ENCODE data around the gene FN3KRP. TPM values are rescaled to one million over a fixed set of nuclear protein-coding genes. Genes with fewer than 3 reads are reported as not detected.

Gene FN3KRP
- total and polyA plus RNA-seq, 4 donors: 26.3 to 59.4 (median 41.8) TPM

DNA sequence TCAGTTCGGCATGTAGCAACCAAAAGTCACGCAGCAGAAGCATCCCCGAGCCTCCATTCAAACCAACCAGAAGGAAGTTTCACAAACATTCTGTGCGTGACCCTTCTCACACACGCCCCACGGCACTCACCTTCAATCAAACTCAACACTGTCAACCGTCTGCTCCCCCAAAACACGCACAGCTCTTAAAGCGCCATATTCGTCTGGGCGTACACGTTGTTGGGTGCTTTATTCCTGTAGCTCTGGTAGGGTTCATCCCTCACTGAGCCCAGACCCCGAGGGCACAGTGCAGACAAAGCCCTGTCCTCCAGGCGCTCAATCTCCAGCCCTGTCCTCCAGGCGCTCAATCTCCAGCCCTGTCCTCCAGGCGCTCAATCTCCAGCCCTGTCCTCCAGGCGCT lies 20.2 kb upstream of the FN3KRP start:
- H3K9me3 ChIP-seq (ENCODE audit: control insufficient read depth, insufficient read depth, low read length): peaks cover 1% of the 10 kb centered on the region
- 88% methylated on average over 13 of the region's 17 CpGs for WGBS (ENCODE audit: insufficient coverage)
- H3K4me3 ChIP-seq (ENCODE audit: low read depth, low read length): no peak overlapping the region
- H3K4me1 ChIP-seq (ENCODE audit: control insufficient read depth, insufficient read depth, low read length): peaks cover 22% of the 10 kb centered on the region
- no peaks in the 10 kb centered on the region for H3K27me3 ChIP-seq (ENCODE audit: control insufficient read depth, insufficient read depth, low read length)
- no peak for DNase-seq (ENCODE audit: low read depth in 4 of 6, low spot score in 6 of 6)
- no peak overlapping the region for H3K27ac ChIP-seq (ENCODE audit: low read depth, low read length)
- H3K36me3 ChIP-seq (ENCODE audit: control insufficient read depth, insufficient read depth, low read length): peaks cover 26% of the 10 kb centered on the region

GRCh38 chr17:82696916-82697807 lies 19.3 kb upstream of the FN3KRP start:
- H3K27ac ChIP-seq (ENCODE audit: low read depth, low read length): no peak overlapping the region
- H3K4me3 ChIP-seq (ENCODE audit: low read depth, low read length): peak overlapping the region; percentile 56
- 20% methylated on average over 48 of the region's 48 CpGs for WGBS (ENCODE audit: insufficient coverage)
- peaks cover 1% of the 10 kb centered on the region for H3K9me3 ChIP-seq (ENCODE audit: control insufficient read depth, insufficient read depth, low read length)
- H3K36me3 ChIP-seq (ENCODE audit: control insufficient read depth, insufficient read depth, low read length): peaks cover 17% of the 10 kb centered on the region
- H3K4me1 ChIP-seq (ENCODE audit: control insufficient read depth, insufficient read depth, low read length): peaks cover 20% of the 10 kb centered on the region
- DNase-seq (ENCODE audit: low read depth in 4 of 6, low spot score in 6 of 6): peak in 1 of 6 donors; percentile 7
- H3K27me3 ChIP-seq (ENCODE audit: control insufficient read depth, insufficient read depth, low read length): no peaks in the 10 kb centered on the region

DNA sequence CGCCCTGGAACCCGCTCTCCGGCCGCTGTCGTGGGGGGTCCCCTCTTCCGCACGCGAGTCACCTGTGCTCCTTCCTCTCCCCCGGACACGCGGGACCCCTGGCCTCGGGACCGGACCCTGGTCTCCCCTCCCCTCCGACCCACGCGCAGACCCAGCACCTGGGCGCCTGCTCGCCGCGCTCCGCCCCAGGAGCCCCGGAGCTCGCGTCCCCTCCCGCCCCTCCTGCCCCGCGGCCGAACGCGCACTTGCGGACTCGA lies 18.8 kb upstream of the FN3KRP start:
- WGBS (ENCODE audit: insufficient coverage): under 1% methylated on average over 32 of the region's 32 CpGs
- peak overlapping the region; percentile 56 for H3K4me3 ChIP-seq (ENCODE audit: low read depth, low read length)
- no peak overlapping the region for H3K27ac ChIP-seq (ENCODE audit: low read depth, low read length)
- peaks cover 1% of the 10 kb centered on the region for H3K9me3 ChIP-seq (ENCODE audit: control insufficient read depth, insufficient read depth, low read length)
- H3K36me3 ChIP-seq (ENCODE audit: control insufficient read depth, insufficient read depth, low read length): peaks cover 16% of the 10 kb centered on the region
- H3K27me3 ChIP-seq (ENCODE audit: control insufficient read depth, insufficient read depth, low read length): no peaks in the 10 kb centered on the region
- DNase-seq (ENCODE audit: low read depth in 4 of 6, low spot score in 6 of 6): no peak
- peaks cover 20% of the 10 kb centered on the region for H3K4me1 ChIP-seq (ENCODE audit: control insufficient read depth, insufficient read depth, low read length)

DNA sequence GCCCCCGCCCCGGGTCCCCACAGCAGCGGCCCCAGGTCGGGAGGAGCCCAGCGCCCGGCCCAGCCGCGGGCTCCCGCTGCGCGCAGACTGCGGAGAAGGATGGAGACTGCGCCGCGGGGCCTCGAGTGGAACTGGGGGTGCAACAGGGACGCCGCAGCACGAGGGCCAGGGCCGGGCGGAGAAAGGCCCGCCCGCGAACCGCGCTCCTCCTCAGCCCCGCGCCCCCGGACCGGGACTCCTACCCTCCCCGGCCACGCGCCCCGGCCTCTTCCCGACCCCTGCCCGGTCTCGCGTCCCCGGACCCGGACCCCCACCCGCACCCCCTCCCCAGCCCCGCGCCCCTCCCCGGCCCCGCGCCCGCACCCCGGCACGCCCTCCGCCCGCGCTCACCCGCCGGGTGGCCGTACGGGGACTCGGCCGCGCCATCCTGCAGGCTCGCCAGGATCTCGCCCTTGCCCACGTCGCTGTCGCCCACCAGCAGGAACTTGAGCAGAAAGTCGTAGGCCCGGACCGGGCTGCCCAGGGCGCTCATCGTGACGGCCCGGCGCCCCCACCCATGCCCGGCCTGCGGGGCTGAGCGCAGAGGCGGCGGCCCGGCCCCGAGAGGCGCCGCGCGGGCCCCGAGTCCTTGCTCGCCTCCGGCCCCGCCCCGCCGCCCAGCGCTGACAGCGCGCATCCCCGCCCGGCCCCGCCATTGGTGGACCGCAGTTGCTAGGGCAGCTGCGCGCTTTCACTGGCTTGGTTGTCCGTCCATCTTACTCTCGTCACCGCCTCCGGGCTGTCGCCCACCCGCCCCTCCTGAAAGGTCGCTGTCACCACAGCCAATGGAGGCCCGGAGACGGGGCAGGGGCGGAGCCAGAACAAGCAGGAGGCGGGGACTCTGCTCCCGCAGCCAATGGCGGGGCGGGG lies 18.2 kb upstream of the FN3KRP start, which contains the start of gene RAB40B:
Gene RAB40B (minus strand): TSS at position 634 of the 909 bp plus-strand sequence. CDS start 102 bp downstream, at position 532.
- no peak within 1 kb of the TSS for H3K27ac ChIP-seq (ENCODE audit: low read depth, low read length)
- H3K36me3 ChIP-seq (ENCODE audit: control insufficient read depth, insufficient read depth, low read length): peaks cover 22% of the 10 kb centered on the region
- H3K4me1 ChIP-seq (ENCODE audit: control insufficient read depth, insufficient read depth, low read length): peaks cover 20% of the 10 kb centered on the region
- peak within 1 kb of the TSS; percentile 56 for H3K4me3 ChIP-seq (ENCODE audit: low read depth, low read length)
- DNase-seq (ENCODE audit: low read depth in 4 of 6, low spot score in 6 of 6): peak; percentile 88 to 100 (median 96)
- no peaks in the 10 kb centered on the region for H3K27me3 ChIP-seq (ENCODE audit: control insufficient read depth, insufficient read depth, low read length)
- peaks cover 1% of the 10 kb centered on the region for H3K9me3 ChIP-seq (ENCODE audit: control insufficient read depth, insufficient read depth, low read length)
- under 1% methylated on average over 93 of the region's 112 CpGs for WGBS (ENCODE audit: insufficient coverage)

DNA sequence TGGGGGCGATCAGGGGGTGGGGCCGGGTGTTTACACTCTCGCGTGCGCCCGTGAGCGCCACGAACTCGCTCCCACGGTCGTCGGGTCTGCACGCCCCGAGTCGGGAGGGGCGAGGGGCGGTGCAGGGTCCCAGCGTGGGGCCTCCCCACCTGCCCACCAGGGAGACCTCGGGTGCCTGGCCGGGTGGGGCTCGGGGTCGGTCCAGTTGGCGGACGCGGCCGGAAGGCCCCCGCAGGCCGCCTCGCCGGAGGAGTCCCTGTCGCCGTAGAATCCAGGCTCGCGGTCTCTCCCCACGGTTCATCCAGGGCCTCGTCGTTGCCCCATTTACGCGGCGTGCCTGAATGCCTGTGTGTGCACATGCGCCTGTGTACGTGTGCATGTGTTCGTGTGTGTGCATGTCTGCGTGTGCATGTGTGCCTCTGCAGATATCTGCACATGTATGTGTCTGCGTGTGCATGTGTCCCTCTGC lies 17.5 kb upstream of the FN3KRP start:
- H3K27me3 ChIP-seq (ENCODE audit: control insufficient read depth, insufficient read depth, low read length): no peaks in the 10 kb centered on the region
- WGBS (ENCODE audit: insufficient coverage): 4% methylated on average over 43 of the region's 45 CpGs
- H3K9me3 ChIP-seq (ENCODE audit: control insufficient read depth, insufficient read depth, low read length): peaks cover 1% of the 10 kb centered on the region
- H3K27ac ChIP-seq (ENCODE audit: low read depth, low read length): no peak overlapping the region
- H3K36me3 ChIP-seq (ENCODE audit: control insufficient read depth, insufficient read depth, low read length): peaks cover 26% of the 10 kb centered on the region
- H3K4me3 ChIP-seq (ENCODE audit: low read depth, low read length): peak overlapping the region; percentile 50
- DNase-seq (ENCODE audit: low read depth in 4 of 6, low spot score in 6 of 6): no peak
- H3K4me1 ChIP-seq (ENCODE audit: control insufficient read depth, insufficient read depth, low read length): peaks cover 20% of the 10 kb centered on the region

DNA sequence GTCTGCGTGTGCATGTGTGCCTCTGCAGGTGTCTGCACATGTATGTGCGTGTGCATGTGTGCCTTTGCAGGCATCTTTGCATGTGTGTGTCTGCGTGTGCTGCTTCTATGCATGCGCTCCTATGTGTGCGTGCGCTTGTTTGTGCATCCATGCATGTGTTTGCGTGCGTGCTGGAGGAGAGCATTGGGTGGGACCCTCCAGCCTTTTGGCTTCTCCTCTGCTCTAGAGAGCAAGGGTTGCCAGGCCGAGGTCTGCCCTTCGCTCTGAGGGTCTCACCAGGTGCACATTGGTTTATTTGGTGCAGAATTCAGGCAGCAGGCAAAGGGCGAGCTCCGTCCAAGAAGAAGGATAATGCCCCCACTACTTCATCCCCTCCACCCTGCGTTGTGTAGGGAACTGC lies 17.0 kb upstream of the FN3KRP start:
- Histone ChIP-seq H3K4me1 (ENCODE audit: control insufficient read depth, insufficient read depth, low read length) (peaks cover 20% of the 10 kb centered on the region), H3K4me3 (ENCODE audit: low read depth, low read length) (peak overlapping the region; percentile 50), H3K27me3 (ENCODE audit: control insufficient read depth, insufficient read depth, low read length) (no peaks in the 10 kb centered on the region), H3K9me3 (ENCODE audit: control insufficient read depth, insufficient read depth, low read length) (peaks cover under 1% of the 10 kb centered on the region), H3K27ac (ENCODE audit: low read depth, low read length) (no peak overlapping the region), H3K36me3 (ENCODE audit: control insufficient read depth, insufficient read depth, low read length) (peaks cover 28% of the 10 kb centered on the region)
- 81% methylated on average over 10 of the region's 13 CpGs for WGBS (ENCODE audit: insufficient coverage)
- DNase-seq (ENCODE audit: low read depth in 4 of 6, low spot score in 6 of 6): no peak

GRCh38 chr17:82702231-82702927 lies 14.1 kb upstream of the FN3KRP start:
- Histone ChIP-seq H3K9me3 (ENCODE audit: control insufficient read depth, insufficient read depth, low read length) (no peaks in the 10 kb centered on the region), H3K27ac (ENCODE audit: low read depth, low read length) (no peak overlapping the region), H3K4me1 (ENCODE audit: control insufficient read depth, insufficient read depth, low read length) (peaks cover 12% of the 10 kb centered on the region), H3K4me3 (ENCODE audit: low read depth, low read length) (no peak overlapping the region), H3K36me3 (ENCODE audit: control insufficient read depth, insufficient read depth, low read length) (peaks cover 15% of the 10 kb centered on the region), H3K27me3 (ENCODE audit: control insufficient read depth, insufficient read depth, low read length) (no peaks in the 10 kb centered on the region)
- DNase-seq (ENCODE audit: low read depth in 4 of 6, low spot score in 6 of 6): peak in 1 of 6 donors; percentile 23
- WGBS (ENCODE audit: insufficient coverage): 62% methylated on average over 16 of the region's 20 CpGs

- Histone ChIP-seq H3K27ac (ENCODE audit: low read depth, low read length) (no peak overlapping the region), H3K4me3 (ENCODE audit: low read depth, low read length) (no peak overlapping the region), H3K27me3 (ENCODE audit: control insufficient read depth, insufficient read depth, low read length) (no peaks in the 10 kb centered on the region), H3K4me1 (ENCODE audit: control insufficient read depth, insufficient read depth, low read length) (peaks cover 9% of the 10 kb centered on the region), H3K36me3 (ENCODE audit: control insufficient read depth, insufficient read depth, low read length) (peaks cover 15% of the 10 kb centered on the region), H3K9me3 (ENCODE audit: control insufficient read depth, insufficient read depth, low read length) (no peaks in the 10 kb centered on the region)
- no peak for DNase-seq (ENCODE audit: low read depth in 4 of 6, low spot score in 6 of 6)
- WGBS (ENCODE audit: insufficient coverage): 81% methylated on average over 25 of the region's 26 CpGs
Measured at GRCh38 chr17:82703036-82703745, 13.3 kb upstream of the FN3KRP start.

All from spinal cord (tissue), 10 donors.